Esophagus muscularis mucosa (tissue), 4 donors: ENCODE data around the gene MCOLN2.

ENCODE experiments used
- EP300 ChIP-seq: sonication (generic); formaldehyde crosslinking; IDR thresholded peaks from one replicate; pipeline ENCODE4 v1.6.1; 2017; ENCODE audit warnings: antibody characterized with exemption
- POLR2A ChIP-seq: fragments of 450-650 bp; IDR thresholded peaks from one replicate; pipeline ENCODE4 v1.6.1; 2017; ENCODE audit warnings: antibody characterized with exemption, moderate library complexity, mild to moderate bottlenecking, low read depth
- POLR2AphosphoS5 ChIP-seq, 2 donors: sonication (generic); formaldehyde crosslinking; IDR thresholded peaks; one replicate each; pipeline ENCODE4 v1.6.1; 2017; ENCODE audit warnings: antibody characterized with exemption in 2 of 2
- TF ChIP-seq, protein P1 (sequence below), 3 experiments: fragments of 200-600 bp in 2 of 3; fragments of 450-650 bp in 1 of 3; sonication (generic) in 2 of 3; IDR thresholded peaks; one replicate each; pipeline ENCODE4 v1.5.1; 2017 to 2019; ENCODE audit warnings: antibody characterized with exemption in 3 of 3, mild to moderate bottlenecking in 2 of 3, moderate library complexity in 1 of 3

DNA sequence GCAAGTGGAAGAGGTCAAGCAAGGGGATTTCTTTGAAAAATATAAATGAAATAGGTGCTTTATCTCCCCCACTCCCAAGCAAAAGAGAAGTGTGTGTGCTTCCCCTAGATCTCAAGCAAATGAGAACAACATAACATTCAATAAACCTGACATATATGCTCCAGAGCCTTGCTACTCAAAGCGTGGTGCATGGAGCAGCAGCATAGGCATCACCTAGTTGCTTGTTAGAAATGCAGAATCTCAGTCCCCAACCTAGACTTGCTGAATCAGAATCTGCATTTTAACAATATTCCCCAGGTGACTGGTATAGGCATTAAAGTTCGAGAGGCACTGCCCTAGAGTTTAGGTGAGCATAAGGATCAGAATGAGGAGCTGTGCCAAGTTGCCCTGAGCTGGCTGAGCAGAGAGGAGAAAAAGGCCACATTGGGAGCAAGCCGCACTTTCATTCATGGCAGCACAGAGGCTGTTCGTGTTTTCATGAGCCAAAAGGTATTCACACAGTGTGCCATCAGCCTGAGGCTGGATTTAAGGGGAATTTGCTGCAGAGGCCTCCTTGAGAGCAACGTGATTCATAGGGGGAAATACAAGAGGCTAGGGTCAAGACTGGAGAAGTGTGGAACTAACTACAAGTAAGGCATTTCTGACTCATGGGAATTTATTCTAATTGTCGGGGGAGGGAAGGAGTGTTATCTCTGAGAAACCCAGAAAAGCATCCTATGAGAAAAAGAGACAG, 89.7 kb downstream of the MCOLN2 start:
- TF ChIP-seq POLR2A (no peak), POLR2AphosphoS5 (IDR thresholded peaks at IDR 0.05) (no peak), EP300 (no peak)
- TF ChIP-seq, protein P1, sequence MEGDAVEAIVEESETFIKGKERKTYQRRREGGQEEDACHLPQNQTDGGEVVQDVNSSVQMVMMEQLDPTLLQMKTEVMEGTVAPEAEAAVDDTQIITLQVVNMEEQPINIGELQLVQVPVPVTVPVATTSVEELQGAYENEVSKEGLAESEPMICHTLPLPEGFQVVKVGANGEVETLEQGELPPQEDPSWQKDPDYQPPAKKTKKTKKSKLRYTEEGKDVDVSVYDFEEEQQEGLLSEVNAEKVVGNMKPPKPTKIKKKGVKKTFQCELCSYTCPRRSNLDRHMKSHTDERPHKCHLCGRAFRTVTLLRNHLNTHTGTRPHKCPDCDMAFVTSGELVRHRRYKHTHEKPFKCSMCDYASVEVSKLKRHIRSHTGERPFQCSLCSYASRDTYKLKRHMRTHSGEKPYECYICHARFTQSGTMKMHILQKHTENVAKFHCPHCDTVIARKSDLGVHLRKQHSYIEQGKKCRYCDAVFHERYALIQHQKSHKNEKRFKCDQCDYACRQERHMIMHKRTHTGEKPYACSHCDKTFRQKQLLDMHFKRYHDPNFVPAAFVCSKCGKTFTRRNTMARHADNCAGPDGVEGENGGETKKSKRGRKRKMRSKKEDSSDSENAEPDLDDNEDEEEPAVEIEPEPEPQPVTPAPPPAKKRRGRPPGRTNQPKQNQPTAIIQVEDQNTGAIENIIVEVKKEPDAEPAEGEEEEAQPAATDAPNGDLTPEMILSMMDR (IDR thresholded peaks at IDR 0.05), result no peak
